Ascending aorta (tissue), 2 donors: ENCODE results near the gene FEZ2. TPM values are rescaled to one million over a fixed set of nuclear protein-coding genes. Genes with fewer than 3 reads are reported as not detected.

ENCODE experiments used
- DNase-seq, 2 donors: peaks; one replicate each; pipeline ENCODE4 v3.0.0-alpha.2; 2019; ENCODE audit warnings: low spot score in 2 of 2
- H3K27ac ChIP-seq, 2 donors: fragments of 200-600 bp; sonication (generic); one replicate each; pipeline ENCODE4 v1.5.1; 2016 to 2017; ENCODE audit warnings: mild to moderate bottlenecking in 1 of 2
- H3K27me3 ChIP-seq: fragments of 200-600 bp; sonication (generic); one replicate; pipeline ENCODE4 v1.5.1; 2017
- H3K36me3 ChIP-seq, 2 donors: fragments of 200-600 bp; sonication (generic); one replicate each; pipeline ENCODE4 v1.5.1; 2016
- H3K4me1 ChIP-seq, 2 donors: fragments of 200-600 bp; sonication (generic); one replicate each; pipeline ENCODE4 v1.5.1; 2016 to 2017; ENCODE audit warnings: mild to moderate bottlenecking in 1 of 2
- H3K4me3 ChIP-seq, 2 donors: fragments of 200-600 bp; sonication (generic); one replicate each; pipeline ENCODE4 v1.5.1; 2016 to 2017; ENCODE audit warnings: mild to moderate bottlenecking in 1 of 2
- H3K9me3 ChIP-seq, 2 donors: fragments of 200-600 bp; sonication (generic); one replicate each; pipeline ENCODE4 v1.5.1; 2016
- CTCF ChIP-seq, 3 experiments: fragments of 200-600 bp in 2 of 3; fragments of 450-650 bp in 1 of 3; sonication (generic) in 2 of 3; IDR thresholded peaks; one replicate each; pipeline ENCODE4 v1.5.1; 2016 to 2019; ENCODE audit warnings: antibody characterized with exemption in 3 of 3, mild to moderate bottlenecking in 1 of 3, moderate library complexity in 1 of 3
- intact Hi-C: fragments of 100-400 bp; cut with DNase I; formaldehyde crosslinking; loops from one replicate; pipeline ENCODE4 v1.15.1; 2023
- total RNA-seq: library from RNA; depleted of rRNA; stranded (reverse); fragments of >200 nt; gene quantifications from one replicate; pipeline ENCODE4 v1.1.0, GENCODE V29; 2016

Gene FEZ2
- total RNA-seq, 1 donor from 2014 or later: 31.8 TPM

- intact Hi-C loops: no loop called here
- TF ChIP-seq CTCF (IDR thresholded peaks at IDR 0.05): no peak
- Histone ChIP-seq H3K27ac (no peak overlapping the region), H3K4me3 (no peak overlapping the region), H3K9me3 (no peaks in the 10 kb centered on the region), H3K4me1 (no peaks in the 10 kb centered on the region), H3K36me3 (peaks cover 35 to 53% of the 10 kb centered on the region in 2 donors), H3K27me3 (no peaks in the 10 kb centered on the region)
- DNase-seq: no peak
Observed at GRCh38 chr2:36578343-36579296, 19.3 kb downstream of the FEZ2 start.

GRCh38 chr2:36577884-36578283 is 20.1 kb downstream of the FEZ2 start:
- Histone ChIP-seq H3K36me3 (peaks cover 35 to 48% of the 10 kb centered on the region in 2 donors), H3K27me3 (no peaks in the 10 kb centered on the region), H3K9me3 (no peaks in the 10 kb centered on the region), H3K27ac (no peak overlapping the region), H3K4me1 (no peaks in the 10 kb centered on the region), H3K4me3 (no peak overlapping the region)
- no peak for TF ChIP-seq CTCF (IDR thresholded peaks at IDR 0.05)
- intact Hi-C loops: no loop called here
- no peak for DNase-seq

GRCh38 chr2:36574560-36574959 is 23.4 kb downstream of the FEZ2 start:
- H3K36me3 ChIP-seq: peaks cover 20 to 21% of the 10 kb centered on the region in 2 donors
- no peak for DNase-seq
- H3K4me1 ChIP-seq: no peaks in the 10 kb centered on the region
- no peak overlapping the region for H3K27ac ChIP-seq
- no peaks in the 10 kb centered on the region for H3K9me3 ChIP-seq
- intact Hi-C loops: no loop called here
- no peak overlapping the region for H3K4me3 ChIP-seq
- no peak for TF ChIP-seq CTCF (IDR thresholded peaks at IDR 0.05)
- H3K27me3 ChIP-seq: no peaks in the 10 kb centered on the region

- intact Hi-C loops: no loop called here
- TF ChIP-seq CTCF (IDR thresholded peaks at IDR 0.05): no peak
Observed at GRCh38 chr2:36573165-36573564, 24.8 kb downstream of the FEZ2 start.

GRCh38 chr2:36572719-36573059 is 25.3 kb downstream of the FEZ2 start:
- TF ChIP-seq CTCF (IDR thresholded peaks at IDR 0.05): no peak
- Histone ChIP-seq H3K27ac (no peak overlapping the region), H3K9me3 (no peaks in the 10 kb centered on the region), H3K4me1 (no peaks in the 10 kb centered on the region), H3K27me3 (no peaks in the 10 kb centered on the region), H3K4me3 (no peak overlapping the region), H3K36me3 (peaks cover 9 to 12% of the 10 kb centered on the region in 2 donors)
- DNase-seq: no peak
- intact Hi-C loops: no loop called here

More at GRCh38 chr2:36573165-36573564, 24.8 kb downstream of the FEZ2 start:
- Histone ChIP-seq H3K27me3 (no peaks in the 10 kb centered on the region), H3K4me3 (no peak overlapping the region), H3K9me3 (no peaks in the 10 kb centered on the region), H3K27ac (no peak overlapping the region), H3K36me3 (peaks cover 12 to 13% of the 10 kb centered on the region in 2 donors), H3K4me1 (no peaks in the 10 kb centered on the region)
- no peak for DNase-seq
